Measurements from ENCODE around the gene RING1. TPM values are rescaled to one million over a fixed set of nuclear protein-coding genes. Genes with fewer than 3 reads are reported as not detected.

The RING1 gene
- total RNA-seq, 3 donors from 2014 or later, result 11.8 to 20.6 (median 19.5) TPM

GRCh38 chr6:33177552-33178446 is 30.5 kb upstream of the RING1 start:
- no peak for DNase-seq (ENCODE audit: low spot score in 2 of 2)
- Histone ChIP-seq H3K9me3 (no peaks in the 10 kb centered on the region), H3K4me3 (no peak overlapping the region), H3K27me3 (no peaks in the 10 kb centered on the region), H3K27ac (no peak overlapping the region), H3K36me3 (no peaks in the 10 kb centered on the region), H3K4me1 (no peaks in the 10 kb centered on the region)
- no peak for TF ChIP-seq CTCF (IDR thresholded peaks at IDR 0.05)
- no peak for TF ChIP-seq POLR2A (IDR thresholded peaks at IDR 0.05)
- TF ChIP-seq POLR2AphosphoS5 (IDR thresholded peaks at IDR 0.05), result no peak
- intact Hi-C loops (cut with DNase I; ENCODE audit: low total_unique reads), result no loop called here

GRCh38 chr6:33178755-33179475 is 29.4 kb upstream of the RING1 start:
- Histone ChIP-seq H3K9me3 (no peaks in the 10 kb centered on the region), H3K4me1 (no peaks in the 10 kb centered on the region), H3K4me3 (no peak overlapping the region), H3K36me3 (no peaks in the 10 kb centered on the region), H3K27me3 (no peaks in the 10 kb centered on the region), H3K27ac (no peak overlapping the region)
- no peak for DNase-seq (ENCODE audit: low spot score in 2 of 2)
- no peak for TF ChIP-seq CTCF (IDR thresholded peaks at IDR 0.05)
- intact Hi-C loops (cut with DNase I; ENCODE audit: low total_unique reads), result no loop called here

GRCh38 chr6:33181141-33181540 is 27.2 kb upstream of the RING1 start:
- DNase-seq (ENCODE audit: low spot score in 2 of 2), result no peak
- TF ChIP-seq POLR2AphosphoS5 (IDR thresholded peaks at IDR 0.05), result no peak
- intact Hi-C loops (cut with DNase I; ENCODE audit: low total_unique reads), result no loop called here

GRCh38 chr6:33183071-33183683 is 25.1 kb upstream of the RING1 start:
- no peaks in the 10 kb centered on the region for H3K9me3 ChIP-seq
- H3K27me3 ChIP-seq, result no peaks in the 10 kb centered on the region
- H3K27ac ChIP-seq, result no peak overlapping the region
- H3K4me1 ChIP-seq, result no peaks in the 10 kb centered on the region
- intact Hi-C loops (cut with DNase I; ENCODE audit: low total_unique reads), result no loop called here
- H3K36me3 ChIP-seq, result no peaks in the 10 kb centered on the region
- H3K4me3 ChIP-seq, result no peak overlapping the region
- no peak for TF ChIP-seq CTCF (IDR thresholded peaks at IDR 0.05)
- TF ChIP-seq POLR2AphosphoS5 (IDR thresholded peaks at IDR 0.05), result no peak
- TF ChIP-seq POLR2A (IDR thresholded peaks at IDR 0.05), result no peak
- no peak for DNase-seq (ENCODE audit: low spot score in 2 of 2)

More at GRCh38 chr6:33181141-33181540, 27.2 kb upstream of the RING1 start:
- no peaks in the 10 kb centered on the region for H3K36me3 ChIP-seq
- H3K4me3 ChIP-seq, result no peak overlapping the region
- H3K27me3 ChIP-seq, result no peaks in the 10 kb centered on the region
- H3K9me3 ChIP-seq, result no peaks in the 10 kb centered on the region
- no peak overlapping the region for H3K27ac ChIP-seq
- no peaks in the 10 kb centered on the region for H3K4me1 ChIP-seq

GRCh38 chr6:33185190-33185589 is 23.1 kb upstream of the RING1 start:
- intact Hi-C loops (cut with DNase I; ENCODE audit: low total_unique reads), result no loop called here
- no peaks in the 10 kb centered on the region for H3K4me1 ChIP-seq
- H3K9me3 ChIP-seq, result no peaks in the 10 kb centered on the region
- no peak overlapping the region for H3K4me3 ChIP-seq
- no peaks in the 10 kb centered on the region for H3K36me3 ChIP-seq
- DNase-seq (ENCODE audit: low spot score in 2 of 2), result no peak
- no peak overlapping the region for H3K27ac ChIP-seq
- no peaks in the 10 kb centered on the region for H3K27me3 ChIP-seq
- TF ChIP-seq POLR2AphosphoS5 (IDR thresholded peaks at IDR 0.05), result no peak
- TF ChIP-seq CTCF (IDR thresholded peaks at IDR 0.05), result no peak
- no peak for TF ChIP-seq POLR2A (IDR thresholded peaks at IDR 0.05)

Measured in breast epithelium (tissue), 4 donors.